Nasal cavity respiratory epithelium epithelial cell of viscerocranial mucosa (primary cell): ENCODE results near the gene USP17L11. TPM values are rescaled to one million over a fixed set of nuclear protein-coding genes. Genes with fewer than 3 reads are reported as not detected.

Source experiments
- total RNA-seq: library from RNA; depleted of rRNA; stranded (reverse); fragments of >200 nt; gene quantifications from 2 replicates; pipeline ENCODE4 v1.2.3, GENCODE V29; 2014

Gene USP17L11
- not detected in 2 replicates for total RNA-seq

GRCh38 chr4:9215105-9215504, at the start of gene USP17L11:
TSS of gene USP17L11 (plus strand) at chr4:9215405. CDS start at chr4:9215405, 0 bp downstream.

GRCh38 chr4:9169791-9170459, 45.3 kb upstream of the USP17L11 start, which contains the start of gene FAM90A26:
TSS of gene FAM90A26 (plus strand) at chr4:9170409. CDS start at chr4:9173173, 2,764 bp downstream.

GRCh38 chr4:9210357-9210756, 4.8 kb upstream of the USP17L11 start, which contains the start of gene USP17L10:
TSS of gene USP17L10 (plus strand) at chr4:9210657. CDS start at chr4:9210657, 0 bp downstream.

GRCh38 chr4:9219852-9220251, 4.6 kb downstream of the USP17L11 start, which contains the start of gene USP17L12:
TSS of gene USP17L12 (plus strand) at chr4:9220152. CDS start at chr4:9220152, 0 bp downstream.

GRCh38 chr4:9224596-9224995, 9.4 kb downstream of the USP17L11 start, which contains the start of gene USP17L13:
TSS of gene USP17L13 (plus strand) at chr4:9224896. CDS start at chr4:9224896, 0 bp downstream.

GRCh38 chr4:9234085-9234484, 18.9 kb downstream of the USP17L11 start, which contains the start of gene USP17L15:
TSS of gene USP17L15 (plus strand) at chr4:9234385. CDS start at chr4:9234385, 0 bp downstream.

GRCh38 chr4:9243579-9243978, 28.4 kb downstream of the USP17L11 start, which contains the start of gene USP17L17:
TSS of gene USP17L17 (plus strand) at chr4:9243879. CDS start at chr4:9243879, 0 bp downstream.

GRCh38 chr4:9247953-9248680, 32.9 kb downstream of the USP17L11 start, which contains the start of gene USP17L18:
TSS of gene USP17L18 (plus strand) at chr4:9248630. CDS start at chr4:9248630, 0 bp downstream.

GRCh38 chr4:9253078-9253477, 37.9 kb downstream of the USP17L11 start, which contains the start of gene USP17L19:
TSS of gene USP17L19 (plus strand) at chr4:9253378. CDS start at chr4:9253378, 0 bp downstream.

GRCh38 chr4:9257824-9258223, 42.6 kb downstream of the USP17L11 start, which contains the start of gene USP17L20:
TSS of gene USP17L20 (plus strand) at chr4:9258124. CDS start at chr4:9258124, 0 bp downstream.

GRCh38 chr4:9262572-9262971, 47.4 kb downstream of the USP17L11 start, which contains the start of gene USP17L21:
TSS of gene USP17L21 (plus strand) at chr4:9262872. CDS start at chr4:9262872, 0 bp downstream.

Other genes starting within 250 kb of the USP17L11 start
- not detected in 2 replicates for gene FAM90A26, start 45.0 kb upstream of the USP17L11 start, total RNA-seq
- gene USP17L10, start 4.7 kb upstream of the USP17L11 start, total RNA-seq, result not detected in 2 replicates
- gene USP17L12, start 4.7 kb downstream of the USP17L11 start, total RNA-seq, result not detected in 2 replicates
- not detected in 2 replicates for gene USP17L13, start 9.5 kb downstream of the USP17L11 start, total RNA-seq
- gene USP17L15, start 19.0 kb downstream of the USP17L11 start, total RNA-seq, result not detected in 2 replicates
- not detected in 2 replicates for gene USP17L17, start 28.5 kb downstream of the USP17L11 start, total RNA-seq
- not detected in 2 replicates for gene USP17L18, start 33.2 kb downstream of the USP17L11 start, total RNA-seq
- not detected in 2 replicates for gene USP17L19, start 38.0 kb downstream of the USP17L11 start, total RNA-seq
- gene USP17L20, start 42.7 kb downstream of the USP17L11 start, total RNA-seq, result not detected in 2 replicates
- gene USP17L21, start 47.5 kb downstream of the USP17L11 start, total RNA-seq, result not detected in 2 replicates
- not detected in 2 replicates for gene USP17L22, start 52.2 kb downstream of the USP17L11 start, total RNA-seq
- not detected in 2 replicates for gene USP17L24, start 109.8 kb downstream of the USP17L11 start, total RNA-seq
- not detected in 2 replicates for gene USP17L25, start 114.5 kb downstream of the USP17L11 start, total RNA-seq
- not detected in 2 replicates for gene USP17L26, start 119.3 kb downstream of the USP17L11 start, total RNA-seq
- not detected in 2 replicates for gene USP17L5, start 124.0 kb downstream of the USP17L11 start, total RNA-seq
- not detected in 2 replicates for gene USP17L27, start 128.7 kb downstream of the USP17L11 start, total RNA-seq
- gene USP17L28, start 133.5 kb downstream of the USP17L11 start, total RNA-seq, result not detected in 2 replicates
- gene USP17L29, start 138.2 kb downstream of the USP17L11 start, total RNA-seq, result not detected in 2 replicates
- gene USP17L30, start 147.7 kb downstream of the USP17L11 start, total RNA-seq, result not detected in 2 replicates
- not detected in 2 replicates for gene DEFB131A, start 229.0 kb downstream of the USP17L11 start, total RNA-seq